H9 (cell line): ENCODE data around the gene TMEM106C. TPM values are rescaled to one million over a fixed set of nuclear protein-coding genes. Genes with fewer than 3 reads are reported as not detected.

Experiments used
- DNase-seq: peaks from one replicate; pipeline ENCODE4 v3.0.0-alpha.2; 2017
- H2AFZ ChIP-seq: one replicate; pipeline ENCODE4 v1.6.1; 2013; ENCODE audit warnings: mild to moderate bottlenecking, low read length, control low read depth, moderate library complexity
- H2AK5ac ChIP-seq: 2 replicates; pipeline ENCODE4 v1.6.1; 2013; ENCODE audit warnings: low read length, control low read depth, mixed read lengths; ENCODE audit not compliant: insufficient read length
- H2BK120ac ChIP-seq: one replicate; pipeline ENCODE4 v1.6.1; 2013; ENCODE audit warnings: low read depth, mild to moderate bottlenecking, low read length, control low read depth, inconsistent platforms; ENCODE audit not compliant: poor library complexity, severe bottlenecking
- H2BK12ac ChIP-seq: 2 replicates; pipeline ENCODE4 v1.6.1; 2013; ENCODE audit warnings: low read length, control low read depth, mixed read lengths, low read depth; ENCODE audit not compliant: insufficient read length
- H2BK15ac ChIP-seq: 2 replicates; pipeline ENCODE4 v1.6.1; 2013; ENCODE audit warnings: low read depth, low read length, control low read depth
- H2BK20ac ChIP-seq: one replicate; pipeline ENCODE4 v1.6.1; 2013; ENCODE audit warnings: low read depth, mild to moderate bottlenecking, low read length, control low read depth, inconsistent platforms; ENCODE audit not compliant: poor library complexity, severe bottlenecking
- H2BK5ac ChIP-seq: 2 replicates; pipeline ENCODE4 v1.6.1; 2013; ENCODE audit warnings: low read length, control low read depth, mixed read lengths; ENCODE audit not compliant: insufficient read length
- H3K14ac ChIP-seq: 2 replicates; pipeline ENCODE4 v1.6.1; 2013; ENCODE audit warnings: low read length, control low read depth; ENCODE audit not compliant: insufficient read depth
- H3K18ac ChIP-seq: 2 replicates; pipeline ENCODE4 v1.6.1; 2013; ENCODE audit warnings: low read depth, mild to moderate bottlenecking, mixed read lengths, low read length, control low read depth; ENCODE audit not compliant: insufficient read length
- H3K23ac ChIP-seq: 2 replicates; pipeline ENCODE4 v1.6.1; 2013; ENCODE audit warnings: low read length, control low read depth, mixed read lengths, low read depth; ENCODE audit not compliant: insufficient read length
- H3K23me2 ChIP-seq: 2 replicates; pipeline ENCODE4 v1.6.1; 2013; ENCODE audit warnings: low read depth, mild to moderate bottlenecking, mixed read lengths, low read length, control low read depth; ENCODE audit not compliant: insufficient read length, poor library complexity, severe bottlenecking
- H3K27ac ChIP-seq: 2 replicates; pipeline ENCODE4 v1.5.1; 2013; ENCODE audit warnings: low read length, control low read depth, mixed read lengths, low read depth; ENCODE audit not compliant: insufficient read length
- H3K27me3 ChIP-seq: 2 replicates; pipeline ENCODE4 v1.6.1; 2013; ENCODE audit warnings: low read length, control low read depth, inconsistent platforms; ENCODE audit not compliant: insufficient read depth
- H3K4ac ChIP-seq: 2 replicates; pipeline ENCODE4 v1.6.1; 2013; ENCODE audit warnings: low read depth, mild to moderate bottlenecking, control low read depth, inconsistent platforms, low read length, moderate library complexity
- H3K4me1 ChIP-seq: 2 replicates; pipeline ENCODE4 v1.6.1; 2013; ENCODE audit warnings: low read length, control low read depth, inconsistent platforms; ENCODE audit not compliant: insufficient read depth
- H3K4me2 ChIP-seq: 2 replicates; pipeline ENCODE4 v1.6.1; 2013; ENCODE audit warnings: low read length, control low read depth, mixed read lengths; ENCODE audit not compliant: insufficient read length, insufficient read depth
- H3K56ac ChIP-seq: 2 replicates; pipeline ENCODE4 v1.6.1; 2013; ENCODE audit warnings: low read depth, mild to moderate bottlenecking, mixed read lengths, low read length, control low read depth; ENCODE audit not compliant: insufficient read length
- H3K79me1 ChIP-seq: 2 replicates; pipeline ENCODE4 v1.6.1; 2013; ENCODE audit warnings: low read depth, mild to moderate bottlenecking, moderate library complexity, low read length, control low read depth, inconsistent platforms; ENCODE audit not compliant: insufficient read depth, poor library complexity, severe bottlenecking
- H3K79me2 ChIP-seq: 2 replicates; pipeline ENCODE4 v1.6.1; 2013; ENCODE audit warnings: low read length, control low read depth, inconsistent platforms; ENCODE audit not compliant: insufficient read depth
- H3K9ac ChIP-seq: 2 replicates; pipeline ENCODE4 v1.6.1; 2013; ENCODE audit warnings: low read length, control low read depth, mixed read lengths; ENCODE audit not compliant: insufficient read length; ENCODE audit errors: extremely low read depth
- H3K9me3 ChIP-seq: one replicate; pipeline ENCODE4 v1.6.1; 2013; ENCODE audit warnings: low read depth, low read length, inconsistent platforms; ENCODE audit not compliant: control insufficient read depth
- H3T11ph ChIP-seq: one replicate; pipeline ENCODE4 v1.6.1; 2013; ENCODE audit warnings: mild to moderate bottlenecking, low read length, control low read depth, inconsistent platforms
- H4K20me1 ChIP-seq: one replicate; pipeline ENCODE4 v1.6.1; 2013; ENCODE audit not compliant: control insufficient read depth, insufficient read length, insufficient read depth
- H4K5ac ChIP-seq: 2 replicates; pipeline ENCODE4 v1.6.1; 2013; ENCODE audit warnings: low read depth, mild to moderate bottlenecking, mixed read lengths, low read length, control low read depth; ENCODE audit not compliant: insufficient read length
- H4K8ac ChIP-seq: replicated peaks from 2 replicates; pipeline ENCODE4 v1.6.1; 2013; ENCODE audit warnings: low read length, control low read depth, mixed read lengths, low read depth; ENCODE audit not compliant: insufficient read length
- H4K91ac ChIP-seq: 2 replicates; pipeline ENCODE4 v1.6.1; 2013; ENCODE audit warnings: low read depth, mild to moderate bottlenecking, moderate library complexity, mixed read lengths, low read length, control low read depth; ENCODE audit not compliant: insufficient read length
- H3K27ac Mint-ChIP-seq, 3 experiments: 2 replicates in 2 of 3; 3 replicates in 1 of 3; pipeline ENCODE4 v1.8.0; 2020 to 2021; ENCODE audit warnings: mixed read lengths in 3 of 3, mild to moderate bottlenecking in 1 of 3, moderate library complexity in 1 of 3
- H3K27me3 Mint-ChIP-seq: 2 replicates; pipeline ENCODE4 v1.8.0; 2021; ENCODE audit warnings: low read depth, mild to moderate bottlenecking, moderate library complexity, mixed read lengths
- H3K36me3 Mint-ChIP-seq, 3 experiments: 2 replicates in 2 of 3; 3 replicates in 1 of 3; pipeline ENCODE4 v1.8.0; 2020 to 2021; ENCODE audit warnings: low read depth in 3 of 3, mixed read lengths in 3 of 3; ENCODE audit not compliant: insufficient read depth in 1 of 3
- H3K4me1 Mint-ChIP-seq, 2 experiments: 2 replicates each; pipeline ENCODE4 v1.8.0; 2020; ENCODE audit warnings: mixed read lengths in 2 of 2
- H3K4me3 Mint-ChIP-seq, 2 experiments: 2 replicates in 1 of 2; 3 replicates in 1 of 2; pipeline ENCODE4 v1.8.0; 2020 to 2021; ENCODE audit warnings: mild to moderate bottlenecking in 2 of 2, mixed read lengths in 2 of 2, moderate library complexity in 1 of 2
- H3K9me3 Mint-ChIP-seq, 2 experiments: 2 replicates in 1 of 2; 3 replicates in 1 of 2; pipeline ENCODE4 v1.8.0; 2020; ENCODE audit warnings: mild to moderate bottlenecking in 2 of 2, mixed read lengths in 2 of 2, moderate library complexity in 1 of 2
- CTCF ChIP-seq: fragments of 200-600 bp; sonication (generic); conservative IDR thresholded peaks from 3 replicates; pipeline ENCODE4 v1.8.0; 2021; ENCODE audit warnings: antibody characterized with exemption, mild to moderate bottlenecking
- WGBS: extraction: QIAGEN DNeasy Blood & Tissue Kit; methylation state at CpG from one replicate; pipeline ENCODE4 v1.1.7; 2013; ENCODE audit warnings: missing lambda C conversion rate, low lambda C conversion rate, mixed read lengths; ENCODE audit not compliant: insufficient read length; ENCODE audit errors: extremely low coverage; 5-methylcytosine and 5-hydroxymethylcytosine counted together
- total RNA-seq: library from RNA; stranded (reverse); gene quantifications from 2 replicates; pipeline ENCODE4 v1.2.1, GENCODE V29; 2021

The TMEM106C gene
- total RNA-seq, 1 experiment from 2014 or later = 43.7 TPM

- Histone ChIP-seq H2BK20ac (no peak overlapping the region), H2BK5ac (no peak overlapping the region), H4K91ac (no peak overlapping the region), H2BK15ac (no peak overlapping the region), H3T11ph (no peak overlapping the region), H4K8ac (no peak overlapping the region), H4K20me1 (no peaks in the 10 kb centered on the region), H3K79me1 (no peaks in the 10 kb centered on the region), H3K4me2 (no peak overlapping the region), H3K23me2 (no peaks in the 10 kb centered on the region), H2BK12ac (no peak overlapping the region), H2AFZ (no peak overlapping the region), H3K4ac (no peak overlapping the region), H3K9me3 (no peaks in the 10 kb centered on the region), H3K4me1 (no peaks in the 10 kb centered on the region), H3K27ac (no peak overlapping the region), H3K9ac (no peak overlapping the region), H2BK120ac (no peak overlapping the region), H3K56ac (no peak overlapping the region), H3K14ac (no peak overlapping the region; the same call in 1 of the 2 replicates), H3K27me3 (no peaks in the 10 kb centered on the region), H3K18ac (no peak overlapping the region), H2AK5ac (no peak overlapping the region), H3K79me2 (no peaks in the 10 kb centered on the region), H3K23ac (no peak overlapping the region), H4K5ac (no peak overlapping the region)
- Mint-ChIP-seq H3K36me3 (peaks cover 0 to 1% (median 0%) of the 10 kb centered on the region in 3 experiments; a peak in 1 of 7 replicates), H3K27me3 (peaks cover 72% of the 10 kb centered on the region), H3K27ac (no peak overlapping the region), H3K9me3 (peaks cover 0 to 3% of the 10 kb centered on the region in 2 experiments; a peak in 1 of 5 replicates), H3K4me1 (peaks cover 4 to 6% of the 10 kb centered on the region in 2 experiments; a peak in 2 of 4 replicates), H3K4me3 (no peak overlapping the region)
- no peak for DNase-seq
- no peak for TF ChIP-seq CTCF
- no CpG with 5 or more reads among the region's 7 CpGs for WGBS
These were observed 16.8 kb downstream of the TMEM106C start for GRCh38 chr12:47980197-47980596.
